Suppressor macrophage treated with lipopolysaccharide for 1 hour (primary cell): ENCODE data around the gene PGBD4.
A peak's percentile ranks its signal among the peaks of the same experiment; 100 is the strongest.
"Not testable (repeated sequence)": the region's sequence is repeated elsewhere in the genome, so short reads cannot be mapped to it uniquely, and the experiment has no call there.

Experiments used
- DNase-seq, 3 donors: peaks; one replicate each; pipeline ENCODE4 v3.0.0-alpha.2; 2020 to 2022

The PGBD4 gene

GRCh38 chr15:34114739-34115138 is 12.9 kb downstream of the PGBD4 start:
- no peak for DNase-seq

DNA sequence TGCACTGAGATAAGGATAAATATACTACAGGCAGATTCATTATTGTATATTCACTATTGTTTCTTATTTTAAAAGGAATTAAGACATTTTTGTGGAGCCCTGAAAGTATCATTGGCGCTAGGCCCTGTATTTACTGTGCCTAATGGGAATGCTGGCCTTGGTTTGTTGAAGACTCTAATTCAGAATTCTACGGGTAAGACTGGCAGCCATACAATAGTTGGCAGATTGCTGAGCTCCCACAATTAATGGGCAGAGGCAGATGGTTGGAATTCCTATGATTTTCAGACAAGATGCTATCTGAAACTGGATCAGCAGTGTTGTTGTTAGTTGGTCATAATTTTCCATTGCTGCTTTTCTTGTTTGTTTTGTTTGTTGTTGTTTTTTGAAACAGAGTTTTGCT is 14.7 kb downstream of the PGBD4 start:
- no peak for DNase-seq

DNA sequence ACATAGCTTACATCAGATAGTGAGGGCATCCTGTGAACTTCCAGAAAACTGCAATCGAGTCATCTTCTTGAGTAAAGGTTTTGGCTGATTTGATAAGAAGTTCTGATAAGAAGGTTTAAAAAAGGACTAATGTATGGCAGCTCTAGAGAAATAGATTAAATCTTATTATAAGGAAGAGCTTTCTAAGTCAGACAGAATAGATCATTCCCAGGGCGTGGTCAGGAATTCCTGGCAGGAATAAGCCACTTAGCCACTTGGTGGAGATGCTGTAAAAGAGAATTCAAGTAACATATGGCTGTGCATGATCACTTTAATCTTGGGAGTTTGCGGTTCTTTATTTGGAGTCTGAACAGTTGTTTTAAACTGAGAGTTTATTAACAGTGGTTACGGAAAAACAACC is 17.4 kb downstream of the PGBD4 start:
- no peak for DNase-seq

- DNase-seq, result not testable (repeated sequence)
Observed at GRCh38 chr15:34120420-34120819, 18.5 kb downstream of the PGBD4 start.

GRCh38 chr15:34121786-34122185 is 19.9 kb downstream of the PGBD4 start:
- not testable (repeated sequence) for DNase-seq

- no peak for DNase-seq
Observed at GRCh38 chr15:34122771-34123183, 20.9 kb downstream of the PGBD4 start.

DNA sequence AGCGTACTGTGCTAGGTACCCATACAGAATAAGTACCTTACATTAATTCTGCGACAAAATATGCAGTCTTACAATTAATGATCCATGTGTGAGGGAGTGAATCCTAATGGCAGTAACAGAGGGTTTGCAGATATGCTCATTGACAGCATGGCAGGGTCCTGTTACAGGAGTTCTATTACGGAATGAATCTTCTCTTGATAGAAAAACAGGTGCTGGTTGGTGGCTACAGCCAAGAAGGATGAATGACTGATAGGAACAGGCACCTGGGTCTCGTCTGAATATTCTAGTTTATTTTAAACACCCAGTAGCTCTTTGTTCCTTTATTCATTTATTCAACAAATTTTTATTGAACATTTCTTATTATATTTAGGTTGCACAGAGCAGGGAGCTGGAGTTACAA is 22.8 kb downstream of the PGBD4 start:
- DNase-seq, result no peak

- DNase-seq, result no peak
Observed at GRCh38 chr15:34125945-34126344, 24.1 kb downstream of the PGBD4 start.

DNA sequence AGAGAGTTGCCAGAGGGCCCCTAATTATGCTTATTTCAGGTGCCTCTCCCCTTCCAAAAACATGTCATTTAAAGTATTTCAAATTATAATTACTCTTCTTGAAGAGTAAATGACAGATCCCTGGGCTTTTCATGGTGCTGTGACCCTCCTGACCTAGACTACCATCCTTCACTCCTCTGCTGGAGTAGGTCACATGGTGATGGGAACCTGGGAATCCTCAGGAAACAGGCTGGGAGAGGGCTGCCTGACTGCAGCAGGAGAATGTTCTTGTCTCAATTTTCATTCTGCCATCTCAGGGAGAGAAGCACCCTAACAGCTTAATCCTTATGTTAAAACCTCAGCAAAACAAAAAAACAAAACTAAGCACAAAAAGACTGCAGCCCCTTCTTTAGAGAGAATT is 24.6 kb downstream of the PGBD4 start:
- DNase-seq, result no peak

DNA sequence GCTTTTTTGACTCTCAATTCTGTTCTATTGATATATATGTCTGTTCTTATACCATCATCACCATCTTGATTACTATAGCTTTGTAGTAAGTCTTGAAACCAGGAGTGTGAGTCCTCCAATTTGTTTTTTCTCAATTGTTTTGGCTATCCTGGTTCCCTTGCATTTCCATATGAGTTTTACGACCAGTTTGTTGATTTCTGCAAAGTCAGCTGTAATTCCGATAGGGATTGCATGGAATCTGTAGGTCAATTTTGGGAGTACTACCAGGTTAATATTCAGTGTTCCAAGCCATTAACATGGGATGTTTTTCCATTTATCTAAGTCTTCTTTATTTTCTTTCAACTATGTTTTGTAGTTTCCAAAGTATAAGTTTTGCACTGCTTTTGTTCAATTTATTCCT is 27.0 kb downstream of the PGBD4 start:
- DNase-seq, result no peak

DNA sequence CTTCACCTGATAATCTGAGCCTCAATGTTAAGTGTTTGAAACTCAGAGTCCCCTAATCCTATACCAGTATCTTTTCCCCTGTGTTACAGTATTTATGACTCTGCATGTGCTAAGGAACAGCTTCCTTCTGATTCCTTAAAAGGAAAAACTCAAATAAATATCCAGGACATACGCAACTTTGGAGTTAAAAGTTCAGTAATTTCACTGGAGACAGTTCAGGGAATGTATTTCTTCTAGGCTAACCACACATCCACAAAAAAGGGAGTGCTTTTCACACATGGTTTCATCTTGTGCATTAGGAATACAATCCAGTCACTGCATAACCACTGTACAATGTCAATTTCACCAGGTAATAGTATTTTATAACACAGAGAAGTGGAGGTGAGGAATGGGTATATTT is 31.0 kb downstream of the PGBD4 start:
- DNase-seq, result no peak

- no peak for DNase-seq
Observed at GRCh38 chr15:34133511-34133910, 31.6 kb downstream of the PGBD4 start.

GRCh38 chr15:34147371-34148140 is 45.7 kb downstream of the PGBD4 start:
- DNase-seq, result no peak

GRCh38 chr15:34154725-34155204 is 52.9 kb downstream of the PGBD4 start:
- peak in 2 of 3 donors; percentile 7 to 30 for DNase-seq

DNA sequence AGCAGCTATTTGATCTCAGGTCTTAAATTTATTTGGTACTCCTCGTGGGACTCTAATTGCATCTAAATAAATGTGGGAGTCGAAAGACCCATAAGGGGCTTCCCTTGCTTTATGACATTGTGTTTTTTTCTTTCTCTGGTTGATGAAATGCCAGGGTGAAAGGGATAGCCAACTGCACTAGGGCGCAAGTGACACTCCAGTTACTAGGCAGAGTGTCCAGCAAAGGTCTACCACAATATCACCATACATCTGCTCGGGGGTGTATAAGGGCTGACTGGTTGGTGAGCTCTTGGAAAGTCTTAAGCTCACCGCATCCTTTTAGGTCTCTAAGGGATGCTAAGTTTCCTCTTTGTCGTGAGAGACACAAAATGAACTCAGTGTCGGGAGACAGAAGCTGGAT is 54.0 kb downstream of the PGBD4 start:
- no peak for DNase-seq
